Endothelial cell of umbilical vein (primary cell): ENCODE results near the gene CCSAP. TPM values are rescaled to one million over a fixed set of nuclear protein-coding genes. Genes with fewer than 3 reads are reported as not detected.

Experiments
- BruUV-seq: library from RNA; stranded (reverse); fragments of 400-500 nt; replicated peaks from 2 replicates; lab custom pipeline; 2021; lab: Mats Ljungman, UMichigan
- CTCF ChIA-PET: fragments of 300-600, 350-600 bp; sonication (Branson Sonifier 250); formaldehyde crosslinking; loops from one replicate; lab custom pipeline; 2021; ENCODE audit warnings: antibody characterized with exemption, inconsistent platforms; lab: Charles Lee
- POLR2A ChIA-PET: fragments of 300-600, 350-600 bp; sonication (Branson Sonifier 250); formaldehyde crosslinking; loops from one replicate; lab custom pipeline; 2021; ENCODE audit warnings: antibody characterized with exemption, inconsistent platforms; lab: Charles Lee
- DNase-seq: peaks from one replicate; pipeline ENCODE4 v3.0.0-alpha.2; 2011; ENCODE audit warnings: low read depth, low spot score
- FAIRE-seq: peaks from 2 replicates; lab custom pipeline; 2011; peaks lifted over from hg19 to GRCh38; lab: Jason Lieb, UNC
- H2AFZ ChIP-seq: 2 replicates; pipeline ENCODE4 v1.6.0; 2012; ENCODE audit warnings: low read depth, low read length, control low read depth, inconsistent platforms
- H3K27ac ChIP-seq: 2 replicates; pipeline ENCODE4 v1.5.1; 2011; ENCODE audit warnings: low read depth, mild to moderate bottlenecking, control low read depth, low read length, moderate library complexity; ENCODE audit not compliant: insufficient read depth
- H3K27me3 ChIP-seq, 2 experiments: 2 replicates each; pipeline versions ENCODE4 v1.6.0 to v1.6.1; 2011; ENCODE audit warnings: low read length in 2 of 2, mixed read lengths in 1 of 2; ENCODE audit not compliant: control insufficient read depth in 2 of 2, insufficient read depth in 2 of 2
- H3K36me3 ChIP-seq, 2 experiments: 2 replicates in 1 of 2; 3 replicates in 1 of 2; pipeline ENCODE4 v1.5.1; 2011; ENCODE audit warnings: low read length in 2 of 2, mild to moderate bottlenecking in 1 of 2, moderate library complexity in 1 of 2; ENCODE audit not compliant: control insufficient read depth in 2 of 2, insufficient read depth in 2 of 2; ENCODE audit errors: extremely low read depth in 1 of 2
- H3K4me1 ChIP-seq: 3 replicates; pipeline ENCODE4 v1.5.1; 2011; ENCODE audit warnings: mild to moderate bottlenecking, low read length; ENCODE audit not compliant: control insufficient read depth, insufficient read depth; ENCODE audit errors: extremely low read depth
- H3K4me2 ChIP-seq: 2 replicates; pipeline ENCODE4 v1.6.1; 2011; ENCODE audit warnings: low read length, control low read depth, mixed read lengths; ENCODE audit not compliant: insufficient read depth
- H3K4me3 ChIP-seq, 3 experiments: fragments of 200-600 bp in 1 of 3; sonication (generic), shearing (Covaris generic) in 1 of 3; replicated peaks in 1 of 3; 2 replicates each; pipeline ENCODE4 v1.5.1; 2011 to 2016; ENCODE audit warnings: control low read depth in 3 of 3, low read length in 3 of 3, mild to moderate bottlenecking in 2 of 3, inconsistent platforms in 1 of 3, low read depth in 1 of 3, moderate library complexity in 1 of 3; ENCODE audit not compliant: insufficient read depth in 1 of 3
- H3K79me2 ChIP-seq: 2 replicates; pipeline ENCODE4 v1.6.0; 2012; ENCODE audit warnings: low read length, inconsistent platforms; ENCODE audit not compliant: control insufficient read depth, insufficient read depth
- H3K9ac ChIP-seq: replicated peaks from 2 replicates; pipeline ENCODE3; 2011; ENCODE audit warnings: low read length, control low read depth; ENCODE audit not compliant: insufficient read depth; ENCODE audit errors: extremely low read depth
- H3K9me1 ChIP-seq: replicated peaks from 3 replicates; pipeline ENCODE4 v1.6.0; 2011; ENCODE audit warnings: mild to moderate bottlenecking, low read length; ENCODE audit not compliant: control insufficient read depth, insufficient read depth; ENCODE audit errors: extremely low read depth
- H3K9me3 ChIP-seq: replicated peaks from 2 replicates; pipeline ENCODE4 v1.5.1; 2012; ENCODE audit warnings: low read length, inconsistent platforms; ENCODE audit not compliant: control insufficient read depth, insufficient read depth
- H4K20me1 ChIP-seq: replicated peaks from 2 replicates; pipeline ENCODE3; 2011; ENCODE audit warnings: mild to moderate bottlenecking, low read length; ENCODE audit not compliant: control insufficient read depth, insufficient read depth; ENCODE audit errors: extremely low read depth
- CTCF ChIP-seq, 2 donors: IDR thresholded peaks; 1 replicate in 1 of 2; 2 replicates in 1 of 2; pipeline ENCODE4 v1.5.1; 2011; ENCODE audit warnings: low read length in 2 of 2, mild to moderate bottlenecking in 2 of 2, moderate library complexity in 2 of 2, control low read depth in 1 of 2, inconsistent platforms in 1 of 2, low read depth in 1 of 2; ENCODE audit not compliant: insufficient read depth in 1 of 2; ENCODE audit errors: extremely low read depth in 1 of 2
- EZH2 ChIP-seq: IDR thresholded peaks from 2 replicates; pipeline ENCODE4 v1.6.1; 2012; ENCODE audit warnings: borderline replicate concordance, low read depth, mild to moderate bottlenecking, moderate library complexity, low read length, inconsistent platforms; ENCODE audit not compliant: severe bottlenecking
- FOS ChIP-seq: IDR thresholded peaks from 2 replicates; pipeline ENCODE4 v1.6.1; 2011; ENCODE audit warnings: mild to moderate bottlenecking, low read length, moderate library complexity, borderline replicate concordance; ENCODE audit not compliant: insufficient read depth
- GATA2 ChIP-seq: IDR thresholded peaks from 2 replicates; pipeline ENCODE4 v1.7.0; 2011; ENCODE audit warnings: low read depth, mild to moderate bottlenecking, moderate library complexity, mixed read lengths, low read length; ENCODE audit not compliant: insufficient read length, insufficient read depth
- JUN ChIP-seq: IDR thresholded peaks from 2 replicates; pipeline ENCODE4 v1.6.1; 2011; ENCODE audit warnings: borderline replicate concordance, low read depth; ENCODE audit not compliant: insufficient read length, insufficient read depth
- MAX ChIP-seq: IDR thresholded peaks from 2 replicates; pipeline ENCODE4 v1.6.1; 2011; ENCODE audit not compliant: insufficient read depth, insufficient read length
- MYC ChIP-seq: IDR thresholded peaks from one replicate; pipeline ENCODE4 v1.6.1; 2011; ENCODE audit warnings: mild to moderate bottlenecking, low read depth, low read length
- POLR2A ChIP-seq: IDR thresholded peaks from 2 replicates; pipeline ENCODE4 v1.6.1; 2012; ENCODE audit warnings: low read depth, mild to moderate bottlenecking, control low read depth, low read length
- POLR2AphosphoS5 ChIP-seq: IDR thresholded peaks from 2 replicates; pipeline ENCODE4 v1.6.1; 2012; ENCODE audit warnings: low read depth, mild to moderate bottlenecking, control low read depth, low read length, moderate library complexity; ENCODE audit not compliant: insufficient read depth
- dilution Hi-C: fragments of 300-500 bp; cut with MboI; formaldehyde crosslinking; loops from one replicate; pipeline ENCODE4 v1.15.0; 2019; ENCODE audit warnings: low sequenced_read_pairs; ENCODE audit not compliant: extremely low pct_ligation_motif_present
- intact Hi-C: fragments of 100-400 bp; cut with micrococcal nuclease; formaldehyde crosslinking; loops from one replicate; pipeline ENCODE4 v1.10.0; 2022
- polyA plus RNA-seq, 4 experiments: library from polyadenylated mRNA; depleted of rRNA in 3 of 4; stranded (reverse) in 3 of 4; unstranded in 1 of 4; fragments of >200 nt; gene quantifications; 2 replicates each; pipeline versions ENCODE4 v1.2.1 to v1.2.3, GENCODE V29; 2011 to 2012; ENCODE audit warnings: missing spikeins in 1 of 4
- total RNA-seq: library from RNA; stranded (reverse); gene quantifications from 2 replicates; pipeline ENCODE4 v1.2.3, GENCODE V29; 2021

CCSAP gene
- total and polyA plus RNA-seq, 2 donors (not counting 3 experiments of a cell fraction or from before 2014, with no cell fraction given) = 1.3 to 5.7 TPM

GRCh38 chr1:229309684-229310083 lies 33.2 kb downstream of the CCSAP start:
- no peaks in the 10 kb centered on the region for H3K27me3 ChIP-seq
- H4K20me1 ChIP-seq = no peaks in the 10 kb centered on the region
- ChIA-PET POLR2A (no interaction called here), CTCF (no interaction called here)
- H3K36me3 ChIP-seq = peaks cover 2 to 3% of the 10 kb centered on the region in 2 experiments
- no peak overlapping the region for H3K9ac ChIP-seq
- no peak overlapping the region for H3K4me2 ChIP-seq
- H2AFZ ChIP-seq = no peak overlapping the region
- FAIRE-seq (no peak), DNase-seq (no peak)
- no TSS peak for BruUV-seq
- H3K9me3 ChIP-seq = no peaks in the 10 kb centered on the region
- dilution Hi-C loops (no loop called here), intact Hi-C loops (no loop called here)
- no peaks in the 10 kb centered on the region for H3K79me2 ChIP-seq
- TF ChIP-seq CTCF (IDR thresholded peaks at IDR 0.05; ENCODE audit: extremely low read depth in 1 of 2, insufficient read depth in 1 of 2, low read depth in 1 of 2, low read length in 2 of 2) (no peak), POLR2A (no peak), FOS (no peak), POLR2AphosphoS5 (no peak), GATA2 (no peak), MAX (no peak), JUN (no peak), EZH2 (no peak), MYC (no peak)
- H3K27ac ChIP-seq = no peak overlapping the region
- no peaks in the 10 kb centered on the region for H3K9me1 ChIP-seq
- H3K4me1 ChIP-seq = no peaks in the 10 kb centered on the region
- H3K4me3 ChIP-seq = no peak overlapping the region
